ENCODE data around the gene ADAMTS9. TPM values are rescaled to one million over a fixed set of nuclear protein-coding genes. Genes with fewer than 3 reads are reported as not detected.

The ADAMTS9 gene
- total RNA-seq, 1 donor from 2014 or later = not detected

DNA sequence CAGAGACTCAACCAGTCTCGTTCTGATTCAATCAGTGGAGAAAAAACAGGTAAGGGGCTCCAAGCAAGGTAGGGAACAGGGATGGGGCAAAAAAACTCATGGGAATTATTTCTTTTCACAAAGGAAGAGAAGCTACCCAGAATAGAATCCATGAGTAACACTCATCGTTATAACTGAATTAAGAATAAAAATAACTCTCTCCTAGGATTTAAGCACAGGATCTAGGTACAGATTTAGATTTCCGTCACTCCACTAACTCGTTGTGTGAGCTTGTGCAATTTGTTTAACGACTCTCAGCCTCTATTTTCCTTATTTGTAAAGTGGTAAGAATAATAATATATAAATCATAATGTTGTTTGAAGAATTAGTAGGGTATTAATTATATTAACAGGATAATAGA, 68.6 kb downstream of the ADAMTS9 start:
- intact Hi-C loops (cut with micrococcal nuclease) = no loop called here

DNA sequence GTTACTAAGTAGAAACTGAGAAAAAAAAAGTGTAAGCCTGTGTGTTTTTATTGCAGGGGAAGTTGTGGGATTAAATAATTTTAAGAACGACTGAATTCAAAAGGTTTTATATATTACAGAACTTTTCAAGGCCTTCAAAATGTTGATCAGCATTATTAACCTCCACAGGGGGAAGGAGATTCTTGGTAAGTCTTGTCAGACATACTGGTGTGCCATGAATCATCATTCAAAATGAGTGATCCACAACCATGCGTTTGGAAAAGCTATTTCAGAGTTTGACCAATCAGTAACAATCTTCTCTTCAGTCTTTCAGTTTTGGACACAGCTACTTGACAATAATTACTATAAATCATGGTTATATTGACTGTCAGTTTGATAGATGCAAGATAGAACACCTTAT, 70.2 kb downstream of the ADAMTS9 start:
- intact Hi-C loops (cut with micrococcal nuclease) = no loop called here

DNA sequence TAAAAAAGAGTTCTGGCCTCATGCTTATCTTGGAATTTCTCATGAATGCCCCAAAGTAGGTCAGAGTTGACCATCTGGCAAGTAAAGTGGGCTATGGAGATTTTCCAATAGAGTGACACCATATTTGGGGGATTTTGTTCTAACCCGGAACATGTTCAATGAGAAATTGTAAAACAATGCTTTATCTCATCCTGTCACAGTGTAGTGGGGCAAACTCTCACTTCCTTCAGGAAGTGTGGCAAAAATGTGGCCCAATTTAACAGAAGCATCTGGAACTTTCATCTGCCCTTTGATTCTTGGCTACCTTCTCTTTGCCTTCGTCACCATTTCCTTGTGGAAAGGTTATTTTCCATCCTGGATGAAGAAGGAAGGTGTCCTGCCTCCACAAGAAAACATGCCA, 70.8 kb downstream of the ADAMTS9 start:
- intact Hi-C loops (cut with micrococcal nuclease) = no loop called here

DNA sequence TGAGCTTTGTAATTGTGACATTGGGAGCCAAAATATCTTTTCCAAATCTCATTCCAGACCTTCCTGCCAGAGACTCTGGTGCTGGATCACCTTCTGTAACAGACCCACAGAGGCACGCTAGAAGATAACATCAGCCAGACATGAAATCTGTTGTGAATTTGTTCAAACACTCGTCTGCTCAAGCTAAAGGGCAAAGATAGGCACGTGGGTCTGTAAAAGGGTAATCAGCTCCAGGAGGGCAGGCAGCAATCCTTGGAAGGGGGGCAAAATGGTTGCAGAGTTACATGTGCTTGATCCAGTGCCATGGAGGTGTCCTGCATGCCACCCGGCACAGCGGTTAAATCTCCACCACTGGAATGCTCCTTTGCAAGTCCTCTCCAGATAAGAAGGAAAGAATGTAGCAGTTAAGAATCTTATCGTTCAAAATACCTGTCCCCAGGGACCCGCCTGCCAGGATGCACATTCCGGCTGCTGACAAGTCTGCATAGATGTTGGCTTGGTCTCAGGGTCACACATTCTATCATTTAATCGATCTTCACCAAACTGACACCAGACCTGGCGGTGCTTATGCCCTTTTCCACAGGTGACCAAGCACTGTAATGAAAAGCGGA, 74.8 kb downstream of the ADAMTS9 start:
- intact Hi-C loops (cut with micrococcal nuclease) = no loop called here

DNA sequence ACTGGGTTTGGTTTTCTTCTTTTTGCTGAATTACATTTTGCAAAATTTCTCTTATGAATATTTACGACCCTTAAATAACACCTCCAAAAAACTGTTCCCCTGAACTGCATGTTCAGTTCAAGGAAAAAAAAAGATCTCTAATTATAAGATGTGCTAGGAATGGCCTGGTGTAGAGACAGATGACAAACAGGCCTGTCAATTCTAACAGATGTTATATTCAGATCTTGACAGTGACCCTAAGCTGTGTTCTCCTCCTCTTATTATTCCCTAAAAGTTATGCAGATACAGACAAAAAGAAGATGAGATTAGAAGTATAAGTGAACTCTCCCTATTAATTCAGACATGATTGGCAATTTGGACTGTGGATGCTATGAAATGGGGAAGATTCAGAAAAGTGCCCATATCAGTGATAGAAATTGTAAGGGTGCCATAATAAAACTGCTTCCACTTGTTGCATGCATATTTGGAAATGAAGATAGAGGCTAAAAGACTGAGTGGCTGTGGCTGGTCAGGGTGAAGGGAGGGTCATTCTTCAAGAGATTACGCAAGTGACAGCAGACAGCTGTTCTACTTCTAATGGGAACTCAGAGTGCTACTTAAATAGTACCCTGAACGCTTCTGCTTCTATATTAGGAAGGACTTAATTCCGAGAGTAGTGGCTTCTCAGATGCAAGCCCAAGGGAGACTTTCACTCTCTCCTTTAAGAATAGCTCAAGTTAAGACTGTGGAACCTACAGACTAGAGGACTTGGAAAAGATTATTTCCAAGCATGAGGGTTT, 75.5 kb downstream of the ADAMTS9 start:
- intact Hi-C loops (cut with micrococcal nuclease) = no loop called here

DNA sequence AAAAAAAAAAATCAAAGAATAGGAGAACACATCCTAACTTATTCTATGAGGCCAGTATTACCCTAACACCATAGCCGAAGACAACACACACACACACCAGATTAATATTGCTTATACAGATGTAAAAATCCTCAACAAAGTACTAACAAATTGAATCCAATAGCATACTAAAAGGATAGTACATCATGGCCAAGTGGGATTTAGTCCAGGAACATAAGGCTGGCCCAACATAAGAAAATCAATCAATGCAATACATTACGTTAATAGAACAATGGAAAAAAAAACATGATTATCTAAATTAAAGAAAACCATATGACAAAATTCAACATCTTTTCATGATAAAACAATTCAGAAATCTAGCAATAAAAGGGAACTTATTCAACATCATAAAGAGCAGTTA, 79.1 kb downstream of the ADAMTS9 start:
- intact Hi-C loops (cut with micrococcal nuclease) = no loop called here

DNA sequence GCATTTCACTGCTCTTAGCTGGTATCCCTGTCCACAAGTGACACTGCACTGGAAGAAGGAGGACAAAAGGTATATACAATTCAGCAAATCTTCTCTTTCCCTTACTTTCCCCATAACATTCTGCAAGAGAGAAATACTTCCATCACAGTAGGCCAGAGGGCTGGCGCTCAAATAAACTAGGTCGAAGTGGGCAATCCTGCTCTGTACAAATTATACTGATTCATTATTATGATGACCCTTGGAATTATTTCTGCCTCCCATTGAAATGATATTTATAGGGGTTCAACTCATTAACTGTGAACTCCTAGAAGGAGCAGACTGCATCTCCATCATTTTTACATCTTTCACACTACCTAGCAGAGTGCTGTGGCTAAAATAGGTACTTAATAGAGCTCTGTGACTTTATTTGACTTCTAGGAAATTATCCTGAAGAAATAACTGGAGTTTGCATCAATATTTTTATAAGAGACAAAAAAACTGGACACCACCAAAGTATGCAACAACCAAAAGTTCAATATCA, 80.7 kb downstream of the ADAMTS9 start:
- intact Hi-C loops (cut with micrococcal nuclease) = no loop called here

DNA sequence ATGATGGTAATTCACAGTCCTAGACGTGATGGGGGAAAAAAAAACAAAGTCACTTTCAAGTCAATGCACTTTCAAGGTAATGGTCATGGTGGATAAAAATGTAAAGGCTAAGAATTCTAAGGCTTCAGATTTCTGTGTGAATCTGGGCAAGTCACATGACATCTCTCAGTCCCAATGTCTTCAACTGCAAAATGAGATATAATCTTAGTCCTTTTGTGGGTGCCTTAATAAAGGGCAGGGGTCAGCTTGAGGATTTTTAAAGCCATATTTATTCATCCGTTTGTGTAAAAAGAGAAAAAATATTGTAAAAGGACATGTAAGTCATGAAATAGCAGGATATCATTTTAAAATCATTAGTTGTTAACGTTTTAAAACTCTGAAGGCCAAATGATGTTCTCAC, 83.5 kb downstream of the ADAMTS9 start:
- intact Hi-C loops (cut with micrococcal nuclease) = no loop called here

DNA sequence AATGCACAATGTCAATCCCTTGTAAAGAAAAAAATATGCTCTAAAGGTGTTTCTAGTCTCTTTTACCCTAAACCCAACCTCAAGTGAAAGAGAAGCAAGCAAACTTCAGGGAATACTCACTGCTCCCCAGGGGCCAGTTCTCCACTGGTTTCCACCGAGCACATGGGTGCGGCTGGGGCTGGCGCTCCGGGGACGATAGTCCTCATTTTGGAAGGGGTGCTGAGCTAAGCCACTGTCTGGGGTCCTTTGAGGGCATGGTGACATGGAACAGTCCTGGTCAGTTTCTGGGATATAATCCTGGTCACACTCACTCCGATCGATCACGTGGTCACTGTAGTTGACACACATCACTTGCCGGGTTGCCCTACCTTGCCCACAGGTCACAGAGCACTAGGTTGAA, 86.0 kb downstream of the ADAMTS9 start:
- intact Hi-C loops (cut with micrococcal nuclease) = no loop called here

DNA sequence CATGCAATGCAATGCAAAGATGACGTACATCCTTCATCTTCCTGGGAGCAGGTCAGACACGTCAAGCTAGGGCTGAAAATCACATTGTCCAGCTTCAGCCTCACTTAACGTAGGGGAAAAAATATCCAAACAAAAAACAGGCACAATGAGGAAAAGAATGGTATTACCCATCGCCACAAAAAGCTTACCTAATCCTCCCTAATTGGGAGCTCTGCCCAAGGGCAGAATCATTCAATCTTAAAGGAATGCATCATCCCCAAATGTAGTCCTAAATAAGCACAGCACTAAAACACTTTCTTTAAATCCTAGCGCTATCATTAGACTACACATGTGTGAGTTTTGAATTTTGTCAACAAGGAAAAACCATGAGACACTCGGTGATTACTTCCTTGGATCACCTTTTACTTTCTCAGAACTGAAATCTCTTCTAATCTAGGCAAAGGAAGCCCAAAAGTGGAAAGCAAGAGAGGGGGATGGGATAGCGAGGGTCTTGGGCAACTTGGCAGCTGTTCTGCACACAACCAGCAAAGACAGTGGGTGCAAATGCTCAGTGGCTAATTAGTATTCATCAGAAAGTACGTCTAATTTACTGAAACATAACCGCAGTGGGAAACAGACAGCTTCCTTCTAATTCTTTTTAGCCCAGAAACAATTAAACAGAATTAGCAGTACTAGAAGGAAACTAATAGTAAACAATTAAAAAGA, 87.4 kb downstream of the ADAMTS9 start:
- intact Hi-C loops (cut with micrococcal nuclease) = no loop called here

DNA sequence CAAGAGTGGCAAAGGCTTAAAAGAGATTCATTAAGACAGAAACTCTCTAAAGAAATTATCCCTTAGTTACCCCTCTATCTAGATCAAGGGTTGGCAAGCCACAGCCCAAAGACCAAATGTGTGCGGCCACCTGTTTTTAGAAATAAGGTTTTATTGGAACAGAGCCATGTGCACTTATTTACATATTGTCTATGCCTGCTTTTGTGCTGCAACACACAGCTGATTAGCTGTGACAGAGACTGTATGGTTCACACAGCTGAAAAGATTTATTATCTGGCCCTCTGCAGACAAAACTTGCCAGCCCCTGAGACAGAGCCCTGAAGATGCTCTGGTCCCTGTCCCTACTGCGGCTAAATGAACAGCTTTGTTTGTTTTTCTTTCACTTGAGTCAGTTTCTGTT, 88.1 kb downstream of the ADAMTS9 start:
- intact Hi-C loops (cut with micrococcal nuclease) = no loop called here

DNA sequence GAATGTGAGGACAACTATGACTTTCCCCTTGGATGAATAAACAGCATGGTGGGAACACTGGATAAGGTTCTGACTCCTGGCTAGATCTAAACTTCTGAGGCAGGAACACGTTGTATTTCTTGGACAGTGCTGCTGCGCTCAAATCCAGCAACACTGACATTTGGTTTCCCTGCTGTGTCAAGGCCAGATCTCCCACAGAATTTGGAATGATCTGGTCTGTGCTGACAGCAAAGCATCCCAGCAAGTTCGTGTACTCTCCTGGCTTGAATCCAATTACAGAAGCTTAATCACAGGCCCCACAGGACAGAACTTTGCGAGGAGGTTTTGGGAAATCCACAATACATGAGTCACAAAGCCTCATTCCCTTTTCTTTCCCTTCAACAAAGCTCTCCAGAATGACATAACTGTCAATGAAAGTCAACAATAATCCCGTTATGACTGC, 92.5 kb downstream of the ADAMTS9 start:
- intact Hi-C loops (cut with micrococcal nuclease) = no loop called here

DNA sequence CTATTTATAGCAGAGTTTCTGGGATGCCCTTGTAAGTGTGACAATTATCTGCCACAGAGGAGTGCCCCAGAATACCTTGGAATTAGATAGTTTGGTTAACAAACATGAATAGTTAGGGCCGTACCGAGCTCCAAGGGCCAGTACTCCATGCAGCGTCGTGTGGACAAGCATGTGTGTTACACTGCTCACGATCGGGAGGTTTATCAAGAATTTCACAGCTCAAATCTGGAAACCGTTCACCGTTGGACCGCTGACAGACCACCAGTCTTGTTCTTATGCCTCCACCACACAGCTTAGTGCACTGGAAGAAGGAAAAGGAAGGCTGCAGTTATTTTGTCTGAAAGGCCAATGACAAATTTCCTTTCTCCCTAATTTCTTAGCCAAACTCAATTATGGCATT, 93.7 kb downstream of the ADAMTS9 start:
- intact Hi-C loops (cut with micrococcal nuclease) = no loop called here

DNA sequence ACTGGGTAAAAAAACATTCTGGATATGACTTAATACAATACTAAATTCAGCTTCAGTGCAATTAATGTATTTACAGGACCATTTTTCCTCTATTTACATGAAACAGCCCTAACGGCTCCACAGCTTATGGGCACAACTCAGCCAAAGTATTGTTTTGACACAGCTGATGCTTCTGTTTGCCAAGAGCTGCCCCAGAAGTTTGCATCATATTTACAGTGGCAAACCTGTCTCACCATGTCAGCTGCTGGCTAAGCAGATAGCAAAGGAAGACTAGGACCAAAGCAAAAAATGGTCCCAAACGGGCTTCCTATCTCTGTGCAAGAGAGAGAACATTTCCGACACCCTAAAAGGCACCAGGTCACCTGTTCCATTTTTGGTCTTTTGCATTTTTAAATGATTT, 94.5 kb downstream of the ADAMTS9 start:
- intact Hi-C loops (cut with micrococcal nuclease) = no loop called here

DNA sequence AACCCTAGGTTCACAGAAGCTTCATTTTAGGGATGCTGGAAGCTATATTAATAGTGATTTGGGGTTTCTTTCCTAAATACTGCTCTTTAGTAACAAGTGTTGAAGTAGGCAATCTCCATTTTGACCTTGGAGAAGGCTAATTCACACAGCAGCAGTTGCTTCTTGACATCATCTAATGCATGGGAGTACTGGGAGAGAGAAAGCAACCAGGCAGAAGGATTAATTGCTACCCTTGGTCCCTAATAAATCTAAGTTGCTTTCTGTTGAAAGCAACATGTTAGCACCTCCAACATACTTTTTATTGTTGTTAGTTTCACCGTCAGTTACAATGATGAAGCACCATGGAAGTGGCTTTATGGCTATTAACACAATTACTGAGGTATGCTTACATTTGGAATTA, 96.2 kb downstream of the ADAMTS9 start:
- intact Hi-C loops (cut with micrococcal nuclease) = no loop called here

DNA sequence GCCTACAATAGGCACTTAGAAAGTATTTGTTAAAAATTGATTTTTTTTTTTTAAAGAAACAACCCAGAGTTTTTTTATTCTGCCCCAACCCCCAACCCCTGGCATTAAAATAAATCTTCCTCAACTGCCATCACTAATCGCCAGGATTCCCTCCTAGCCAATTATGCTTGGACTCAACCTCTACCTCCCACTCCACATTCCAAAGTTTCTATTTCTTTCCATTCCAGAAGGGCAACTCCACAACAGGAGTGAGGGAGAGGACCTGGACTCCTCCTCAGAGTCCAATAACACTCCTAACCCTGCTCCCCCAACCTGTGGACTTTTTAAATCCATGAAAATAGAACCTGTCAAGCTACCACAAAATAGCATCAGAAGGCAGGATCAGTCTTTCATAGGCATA, 99.4 kb downstream of the ADAMTS9 start:
- intact Hi-C loops (cut with micrococcal nuclease) = no loop called here

DNA sequence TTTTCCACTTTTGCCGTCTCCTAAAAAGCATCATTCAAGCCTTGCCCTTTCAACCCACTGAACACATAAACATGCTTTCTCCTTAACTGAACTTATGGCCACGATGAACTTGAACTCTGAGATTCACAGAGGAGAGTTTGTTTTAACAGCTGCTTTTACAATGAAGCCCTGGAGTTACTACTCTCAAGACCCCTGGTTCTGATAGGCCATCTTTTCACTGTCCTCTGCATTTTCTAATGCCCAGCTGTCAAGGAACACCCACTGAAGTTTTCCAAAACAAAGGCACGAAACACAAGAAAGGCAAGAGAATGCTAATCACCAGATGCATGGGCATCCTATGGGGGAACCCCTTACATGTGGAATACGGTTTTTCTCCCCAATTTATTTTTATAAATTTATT, 100.8 kb downstream of the ADAMTS9 start:
- intact Hi-C loops (cut with micrococcal nuclease) = no loop called here

DNA sequence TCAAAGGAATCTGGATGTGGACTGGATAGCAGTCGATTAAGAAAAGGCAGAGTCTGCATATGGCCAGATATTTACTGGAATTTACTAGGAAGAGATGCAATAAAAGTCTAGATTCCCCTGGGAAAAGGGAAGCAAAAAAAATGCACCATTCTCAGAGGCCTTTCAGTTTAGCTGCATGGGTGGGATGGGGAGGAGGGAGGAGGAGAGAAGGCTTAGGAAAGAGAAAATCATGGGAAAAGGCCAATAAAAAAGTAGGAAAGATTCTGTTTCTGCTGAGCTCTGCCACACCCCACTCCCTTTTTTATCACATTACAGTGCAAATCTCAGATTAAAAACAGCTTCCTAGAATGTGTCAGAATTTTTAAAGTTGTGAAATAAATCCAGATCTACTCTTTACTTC, 103.6 kb downstream of the ADAMTS9 start:
- intact Hi-C loops (cut with micrococcal nuclease) = no loop called here

DNA sequence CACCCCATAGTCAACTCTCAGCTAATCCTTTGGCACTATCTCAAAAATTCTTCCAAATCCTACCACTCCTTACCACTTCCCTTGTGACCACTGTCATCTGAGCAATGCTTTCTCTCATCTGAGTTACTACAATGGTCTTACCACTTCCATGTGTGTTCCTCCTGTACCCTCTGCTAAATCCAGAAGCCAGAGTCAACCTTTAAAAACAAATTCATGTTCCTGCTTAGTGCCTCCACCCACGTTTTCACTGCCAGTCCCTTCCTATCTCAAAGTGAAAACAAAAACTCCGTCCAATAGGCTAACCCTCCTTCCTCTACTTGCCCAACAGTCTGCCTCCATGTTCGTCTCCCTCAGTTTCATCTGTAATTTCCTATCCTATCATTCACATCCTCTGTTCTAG, 109.0 kb downstream of the ADAMTS9 start:
- intact Hi-C loops (cut with micrococcal nuclease) = no loop called here

DNA sequence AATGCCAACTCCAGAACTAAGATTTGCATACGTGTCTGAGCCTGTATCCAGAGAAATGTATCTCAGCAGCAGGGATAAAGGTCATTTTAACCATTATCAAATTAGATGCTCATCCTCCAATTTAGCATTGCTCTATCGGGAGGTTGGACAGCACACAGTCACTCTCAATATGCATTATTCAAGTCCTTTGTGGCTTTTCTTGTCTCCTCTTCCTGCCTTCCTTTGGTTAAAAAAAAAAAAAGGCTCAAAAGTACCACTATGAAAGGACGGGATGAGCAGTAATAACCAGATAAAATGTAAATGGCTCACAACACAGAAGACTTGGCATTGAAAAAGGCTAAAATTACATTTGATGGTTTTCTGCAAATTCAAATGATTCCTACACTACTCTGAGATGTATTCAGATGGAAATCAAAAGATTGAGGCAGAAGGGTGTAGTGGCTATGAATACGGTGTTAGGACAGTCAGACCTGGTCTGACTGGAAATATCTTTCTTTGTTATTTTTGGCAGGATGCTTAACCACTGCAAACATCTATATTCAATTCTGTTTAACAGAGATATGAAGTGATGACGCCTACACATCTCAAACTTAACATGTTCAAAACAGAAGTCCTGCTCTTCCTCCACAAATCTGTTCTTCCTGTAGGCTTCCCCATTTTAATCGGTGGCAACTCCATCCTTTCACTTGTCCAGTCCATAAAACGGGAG, 109.6 kb downstream of the ADAMTS9 start:
- intact Hi-C loops (cut with micrococcal nuclease) = no loop called here

DNA sequence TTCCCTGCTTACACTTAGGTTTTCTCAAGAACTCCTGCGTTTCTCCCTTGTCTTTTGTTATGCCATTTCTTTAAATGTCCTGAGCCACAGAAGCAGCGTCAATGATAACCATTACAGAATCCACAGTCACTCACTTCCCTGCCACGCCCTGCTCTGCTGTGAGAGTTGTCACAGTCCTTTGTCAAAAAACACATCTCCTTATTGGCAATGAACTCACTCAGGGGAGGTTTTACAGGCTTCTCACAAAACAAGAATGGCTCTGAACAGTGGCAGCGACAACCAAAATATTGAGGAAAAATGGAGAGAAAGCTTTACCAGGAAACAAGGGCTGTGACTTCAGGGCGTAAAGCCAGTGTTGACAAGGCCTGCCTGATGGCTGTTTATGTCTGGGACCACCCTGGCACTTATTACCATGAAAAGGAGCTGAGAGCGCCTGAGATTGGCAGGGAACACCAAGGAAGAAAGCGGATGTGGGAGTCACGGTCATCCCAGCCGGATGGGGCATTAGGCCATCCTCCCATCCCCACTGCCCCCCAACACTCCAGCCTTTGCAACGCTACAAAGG, 111.5 kb downstream of the ADAMTS9 start:
- intact Hi-C loops (cut with micrococcal nuclease) = no loop called here

Data from T-helper 2 cell treated with Interferon-gamma antibody and Interleukin-4, amounts not matched to agents 100 ng/mL and 5 ng/mL, for 36 hours (primary cell).